Epithelial cell of proximal tubule (primary cell): ENCODE measurements around the gene CGNL1. TPM values are rescaled to one million over a fixed set of nuclear protein-coding genes. Genes with fewer than 3 reads are reported as not detected.

ENCODE experiments used
- DNase-seq: peaks from one replicate; pipeline ENCODE4 v3.0.0-alpha.2; 2011; ENCODE audit warnings: low read depth
- H3K4me3 ChIP-seq: 2 replicates; pipeline ENCODE4 v1.5.1; 2011; ENCODE audit warnings: low read depth, mild to moderate bottlenecking, low read length
- total RNA-seq: library from RNA; depleted of rRNA; stranded (reverse); fragments of >200 nt; gene quantifications from 2 replicates; pipeline ENCODE4 v1.2.3, GENCODE V29; 2015
- TF ChIP-seq, protein P1 (sequence below): conservative IDR thresholded peaks from 2 replicates; pipeline ENCODE4 v1.5.1; 2012; ENCODE audit warnings: low read depth, mild to moderate bottlenecking, low read length

The CGNL1 gene
- total RNA-seq, 1 donor from 2014 or later = 3.2 TPM

DNA sequence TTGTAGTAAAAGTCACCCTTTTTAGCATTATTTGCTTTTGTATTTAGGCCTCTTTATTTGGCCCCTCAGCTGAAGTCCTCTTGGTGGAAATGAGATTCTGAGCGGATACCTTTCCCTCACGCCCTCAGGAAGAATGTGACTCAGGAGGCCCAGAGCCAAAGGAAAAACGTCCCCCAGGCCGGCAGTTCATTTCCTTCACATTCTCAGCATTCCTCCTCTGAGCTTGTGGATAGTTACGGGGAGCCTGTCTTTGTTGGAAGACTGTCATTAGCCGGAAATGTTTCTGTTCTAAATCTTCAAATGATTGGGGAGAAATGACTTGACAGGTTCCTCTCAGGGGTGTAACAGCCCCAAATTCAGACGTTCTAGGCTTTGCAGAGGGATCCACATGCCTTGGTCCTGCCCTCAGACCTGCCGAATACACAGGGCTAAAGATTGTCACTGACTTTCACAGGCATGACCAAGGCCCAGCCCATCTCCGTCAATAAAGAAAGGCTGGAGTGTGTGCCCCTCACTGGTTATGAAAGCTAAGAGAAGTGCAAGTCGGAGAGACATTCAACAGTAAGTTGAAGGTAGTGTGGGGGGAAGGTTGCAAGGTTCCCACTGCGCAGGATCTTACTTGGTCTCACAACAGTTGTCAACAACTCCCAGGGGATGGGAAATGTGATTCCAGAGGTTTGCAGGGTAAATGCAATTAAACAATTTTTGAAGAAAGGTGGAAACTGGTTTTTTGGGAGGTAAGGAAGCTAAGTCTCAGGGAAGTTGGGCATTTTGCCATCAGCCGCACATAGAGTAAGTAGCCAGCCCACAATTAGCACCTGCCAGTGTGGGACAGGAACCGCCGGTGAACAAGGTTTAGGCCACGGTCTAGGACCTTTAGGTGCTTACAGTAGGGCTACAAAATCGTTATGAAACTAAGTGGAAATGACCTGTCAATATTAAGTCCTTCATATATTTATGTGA lies 175.7 kb downstream of the CGNL1 start:
- TF ChIP-seq, protein P1, sequence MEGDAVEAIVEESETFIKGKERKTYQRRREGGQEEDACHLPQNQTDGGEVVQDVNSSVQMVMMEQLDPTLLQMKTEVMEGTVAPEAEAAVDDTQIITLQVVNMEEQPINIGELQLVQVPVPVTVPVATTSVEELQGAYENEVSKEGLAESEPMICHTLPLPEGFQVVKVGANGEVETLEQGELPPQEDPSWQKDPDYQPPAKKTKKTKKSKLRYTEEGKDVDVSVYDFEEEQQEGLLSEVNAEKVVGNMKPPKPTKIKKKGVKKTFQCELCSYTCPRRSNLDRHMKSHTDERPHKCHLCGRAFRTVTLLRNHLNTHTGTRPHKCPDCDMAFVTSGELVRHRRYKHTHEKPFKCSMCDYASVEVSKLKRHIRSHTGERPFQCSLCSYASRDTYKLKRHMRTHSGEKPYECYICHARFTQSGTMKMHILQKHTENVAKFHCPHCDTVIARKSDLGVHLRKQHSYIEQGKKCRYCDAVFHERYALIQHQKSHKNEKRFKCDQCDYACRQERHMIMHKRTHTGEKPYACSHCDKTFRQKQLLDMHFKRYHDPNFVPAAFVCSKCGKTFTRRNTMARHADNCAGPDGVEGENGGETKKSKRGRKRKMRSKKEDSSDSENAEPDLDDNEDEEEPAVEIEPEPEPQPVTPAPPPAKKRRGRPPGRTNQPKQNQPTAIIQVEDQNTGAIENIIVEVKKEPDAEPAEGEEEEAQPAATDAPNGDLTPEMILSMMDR = no peak
- H3K4me3 ChIP-seq = no peak overlapping the region
- DNase-seq = no peak

GRCh38 chr15:57552678-57553334 lies 176.5 kb downstream of the CGNL1 start:
- no peak overlapping the region for H3K4me3 ChIP-seq
- TF ChIP-seq, protein P1 = no peak
- DNase-seq = no peak

GRCh38 chr15:57553526-57553925 lies 177.2 kb downstream of the CGNL1 start:
- TF ChIP-seq, protein P1 = no peak
- no peak overlapping the region for H3K4me3 ChIP-seq
- DNase-seq = no peak

DNA sequence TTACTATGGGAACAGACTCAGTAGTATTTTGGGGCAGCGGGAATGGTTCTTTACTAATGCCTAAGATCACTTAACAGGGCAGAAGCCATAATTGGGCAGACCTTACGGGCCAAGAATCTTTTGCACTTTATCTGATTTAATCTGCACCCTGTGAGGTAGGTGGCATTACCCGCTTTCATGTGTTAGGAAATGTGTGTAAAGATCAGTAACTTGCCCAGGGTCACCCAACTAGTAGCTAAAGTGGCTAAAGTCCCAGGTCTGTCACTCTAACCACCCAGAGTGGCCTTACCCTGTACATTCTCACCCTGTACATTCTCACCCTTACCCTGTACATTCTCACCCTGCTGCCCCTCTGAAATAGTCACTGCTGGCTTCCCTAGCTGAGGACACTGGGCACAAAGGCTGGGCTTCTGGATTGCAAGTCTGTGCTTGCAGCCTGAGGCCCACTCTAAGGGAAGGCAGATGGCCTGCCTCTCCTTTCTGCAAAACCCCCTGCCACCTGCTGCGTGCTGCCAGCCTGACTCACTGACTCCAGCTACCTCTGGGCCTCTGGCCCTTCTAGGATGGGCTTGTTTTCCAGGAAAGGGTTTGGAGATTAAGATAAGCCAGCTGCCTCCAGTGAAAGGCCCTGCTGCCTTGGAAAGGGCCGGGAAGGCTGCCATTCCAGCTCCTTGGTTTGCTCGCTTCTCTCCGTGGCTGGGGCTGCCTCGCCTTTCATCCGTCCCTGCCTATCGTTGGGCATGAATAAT lies 177.9 kb downstream of the CGNL1 start:
- DNase-seq = no peak
- TF ChIP-seq, protein P1 = no peak
- H3K4me3 ChIP-seq = no peak overlapping the region

GRCh38 chr15:57554812-57555179 lies 178.5 kb downstream of the CGNL1 start:
- H3K4me3 ChIP-seq = no peak overlapping the region
- DNase-seq = no peak
- TF ChIP-seq, protein P1 = no peak

GRCh38 chr15:57555270-57555669 lies 179.0 kb downstream of the CGNL1 start:
- no peak for DNase-seq
- TF ChIP-seq, protein P1 = no peak
- no peak overlapping the region for H3K4me3 ChIP-seq
